Fibroblast of peridontal ligament (primary cell): Measurements from ENCODE around the gene TRIM59.
A peak's percentile ranks its signal among the peaks of the same experiment; 100 is the strongest.

Source experiments
- DNase-seq: peaks from one replicate; pipeline ENCODE4 v3.0.0-alpha.2; 2010; ENCODE audit errors: extremely low read depth

TRIM59 gene

GRCh38 chr3:160403028-160403545 is 46.5 kb downstream of the TRIM59 start:
- DNase-seq = peak; percentile 41

- peak; percentile 40 for DNase-seq
These were observed 47.2 kb downstream of the TRIM59 start for GRCh38 chr3:160402221-160403027.

- peak; percentile 75 for DNase-seq
These were observed 48.1 kb downstream of the TRIM59 start for GRCh38 chr3:160401291-160402095.

- DNase-seq = no peak
These were observed 48.9 kb downstream of the TRIM59 start for GRCh38 chr3:160400702-160401150.

GRCh38 chr3:160400030-160400701 is 49.4 kb downstream of the TRIM59 start:
- DNase-seq = peak; percentile 60

- peak; percentile 96 for DNase-seq
These were observed 50.2 kb downstream of the TRIM59 start, which contains the start of the genes IFT80 and SMC4 for GRCh38 chr3:160399125-160400029. Gene IFT80 (minus strand): TSS chr3:160399225. CDS start chr3:160384600, 14,625 bp downstream. Gene SMC4 (plus strand): TSS chr3:160399650. CDS start chr3:160400827, 1,177 bp downstream.

- no peak for DNase-seq
These were observed 50.8 kb downstream of the TRIM59 start for GRCh38 chr3:160398820-160399124.

GRCh38 chr3:160395297-160395696 is 54.3 kb downstream of the TRIM59 start:
- peak; percentile 81 for DNase-seq

- DNase-seq = no peak
These were observed 55.6 kb downstream of the TRIM59 start for GRCh38 chr3:160394009-160394392.

- no peak for DNase-seq
These were observed 56.1 kb downstream of the TRIM59 start for GRCh38 chr3:160393346-160394008.

- DNase-seq = no peak
These were observed 56.8 kb downstream of the TRIM59 start for GRCh38 chr3:160392798-160393197.

- no peak for DNase-seq
These were observed 58.9 kb downstream of the TRIM59 start for GRCh38 chr3:160390565-160391138.
